Measurements from ENCODE around the gene TMEM43.

Gene TMEM43

DNA sequence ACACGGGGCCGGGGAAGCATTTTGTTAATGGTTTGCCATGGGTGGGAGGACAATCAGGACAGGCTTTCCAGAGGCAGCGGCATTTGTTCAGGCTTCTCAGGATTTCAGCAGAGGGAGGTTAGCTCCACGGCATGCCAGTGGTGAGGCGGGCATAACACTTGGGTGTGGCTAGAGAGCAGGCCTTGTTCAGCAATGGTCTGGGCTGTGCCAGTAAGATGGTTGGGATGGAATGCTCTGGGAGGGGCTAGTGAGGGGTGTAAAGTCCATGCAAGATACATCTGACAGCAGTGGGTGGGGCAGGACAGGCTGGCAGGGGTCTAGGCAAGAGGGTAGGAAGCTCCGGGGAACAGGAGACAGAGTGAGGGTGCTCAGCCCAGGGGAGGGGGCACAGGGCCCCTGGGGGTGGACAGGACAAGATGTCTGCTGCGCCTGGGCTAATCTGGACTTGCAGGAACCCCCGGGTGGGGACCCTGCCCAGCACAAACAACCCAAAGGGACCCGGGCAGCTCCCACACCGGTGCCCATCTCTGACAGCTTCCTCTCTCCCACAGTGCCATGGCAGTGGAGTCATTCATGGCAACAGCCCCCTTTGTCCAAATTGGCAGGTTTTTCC, 8.4 kb downstream of the TMEM43 start:
- ATAC-seq (ENCODE audit: insufficient read depth, low read depth) (no peak), DNase-seq (no peak)
- Histone ChIP-seq H3K79me2 (ENCODE audit: insufficient read depth, low read length) (peaks cover 8% of the 10 kb centered on the region), H3K9me3 (ENCODE audit: insufficient read depth, low read length, severe bottlenecking) (no peaks in the 10 kb centered on the region), H3K27ac (ENCODE audit: low read length) (no peak overlapping the region), H3K4me3 (ENCODE audit: low read depth in 1 of 2, low read length in 2 of 2) (no peak overlapping the region), H3K4me2 (ENCODE audit: insufficient read depth, low read length) (no peak overlapping the region), H2AFZ (ENCODE audit: low read depth, low read length) (no peak overlapping the region), H4K20me1 (ENCODE audit: insufficient read depth, low read length) (peaks cover 15% of the 10 kb centered on the region; the same call in 1 of the 2 replicates), H3K36me3 (ENCODE audit: insufficient read depth, low read length) (peaks cover 94% of the 10 kb centered on the region), H3K4me1 (ENCODE audit: insufficient read depth, low read length) (no peaks in the 10 kb centered on the region), H3K27me3 (ENCODE audit: insufficient read depth, low read length, poor library complexity) (no peaks in the 10 kb centered on the region), H3K9ac (ENCODE audit: low read depth, low read length) (no peak overlapping the region)
- TF ChIP-seq EZH2 (IDR thresholded peaks at IDR 0.05; ENCODE audit: borderline replicate concordance, low read depth, low read length, severe bottlenecking), result no peak

DNA sequence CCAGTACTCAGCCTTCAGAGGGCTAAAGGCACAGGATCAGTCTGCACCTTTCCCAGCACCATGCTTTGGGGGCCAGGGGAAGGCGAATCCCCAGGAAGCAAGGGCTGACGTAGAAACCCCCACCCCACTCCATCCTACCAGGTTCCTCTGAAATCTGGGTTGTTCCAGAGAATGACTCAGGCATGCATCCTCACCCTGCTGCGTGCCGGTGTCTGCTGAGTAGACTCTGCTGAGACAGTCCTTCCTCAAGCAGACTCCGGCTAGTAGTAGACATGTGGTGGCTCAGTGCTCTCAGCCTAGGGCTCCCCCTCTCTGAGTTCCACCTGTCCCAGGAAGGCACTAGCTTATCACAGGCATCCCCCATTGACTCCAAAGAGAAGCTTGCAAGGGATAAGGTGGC, 9.0 kb downstream of the TMEM43 start:
- H3K4me1 ChIP-seq (ENCODE audit: insufficient read depth, low read length), result no peaks in the 10 kb centered on the region
- DNase-seq (no peak), ATAC-seq (ENCODE audit: insufficient read depth, low read depth) (no peak)
- peaks cover 11% of the 10 kb centered on the region; the same call in 1 of the 2 replicates for H4K20me1 ChIP-seq (ENCODE audit: insufficient read depth, low read length)
- H3K27ac ChIP-seq (ENCODE audit: low read length), result no peak overlapping the region
- peaks cover 2% of the 10 kb centered on the region; the same call in 1 of the 2 replicates for H3K79me2 ChIP-seq (ENCODE audit: insufficient read depth, low read length)
- no peak overlapping the region for H3K9ac ChIP-seq (ENCODE audit: low read depth, low read length)
- no peaks in the 10 kb centered on the region for H3K9me3 ChIP-seq (ENCODE audit: insufficient read depth, low read length, severe bottlenecking)
- H3K4me3 ChIP-seq (ENCODE audit: low read depth in 1 of 2, low read length in 2 of 2), result no peak overlapping the region
- no peak overlapping the region for H3K4me2 ChIP-seq (ENCODE audit: insufficient read depth, low read length)
- TF ChIP-seq, protein P1, sequence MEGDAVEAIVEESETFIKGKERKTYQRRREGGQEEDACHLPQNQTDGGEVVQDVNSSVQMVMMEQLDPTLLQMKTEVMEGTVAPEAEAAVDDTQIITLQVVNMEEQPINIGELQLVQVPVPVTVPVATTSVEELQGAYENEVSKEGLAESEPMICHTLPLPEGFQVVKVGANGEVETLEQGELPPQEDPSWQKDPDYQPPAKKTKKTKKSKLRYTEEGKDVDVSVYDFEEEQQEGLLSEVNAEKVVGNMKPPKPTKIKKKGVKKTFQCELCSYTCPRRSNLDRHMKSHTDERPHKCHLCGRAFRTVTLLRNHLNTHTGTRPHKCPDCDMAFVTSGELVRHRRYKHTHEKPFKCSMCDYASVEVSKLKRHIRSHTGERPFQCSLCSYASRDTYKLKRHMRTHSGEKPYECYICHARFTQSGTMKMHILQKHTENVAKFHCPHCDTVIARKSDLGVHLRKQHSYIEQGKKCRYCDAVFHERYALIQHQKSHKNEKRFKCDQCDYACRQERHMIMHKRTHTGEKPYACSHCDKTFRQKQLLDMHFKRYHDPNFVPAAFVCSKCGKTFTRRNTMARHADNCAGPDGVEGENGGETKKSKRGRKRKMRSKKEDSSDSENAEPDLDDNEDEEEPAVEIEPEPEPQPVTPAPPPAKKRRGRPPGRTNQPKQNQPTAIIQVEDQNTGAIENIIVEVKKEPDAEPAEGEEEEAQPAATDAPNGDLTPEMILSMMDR (IDR thresholded peaks at IDR 0.05; ENCODE audit: borderline replicate concordance, extremely low read depth, low read length, poor library complexity, severe bottlenecking), result no peak
- no peak for TF ChIP-seq EZH2 (IDR thresholded peaks at IDR 0.05; ENCODE audit: borderline replicate concordance, low read depth, low read length, severe bottlenecking)
- H2AFZ ChIP-seq (ENCODE audit: low read depth, low read length), result no peak overlapping the region
- peaks cover 94% of the 10 kb centered on the region for H3K36me3 ChIP-seq (ENCODE audit: insufficient read depth, low read length)
- H3K27me3 ChIP-seq (ENCODE audit: insufficient read depth, low read length, poor library complexity), result no peaks in the 10 kb centered on the region

DNA sequence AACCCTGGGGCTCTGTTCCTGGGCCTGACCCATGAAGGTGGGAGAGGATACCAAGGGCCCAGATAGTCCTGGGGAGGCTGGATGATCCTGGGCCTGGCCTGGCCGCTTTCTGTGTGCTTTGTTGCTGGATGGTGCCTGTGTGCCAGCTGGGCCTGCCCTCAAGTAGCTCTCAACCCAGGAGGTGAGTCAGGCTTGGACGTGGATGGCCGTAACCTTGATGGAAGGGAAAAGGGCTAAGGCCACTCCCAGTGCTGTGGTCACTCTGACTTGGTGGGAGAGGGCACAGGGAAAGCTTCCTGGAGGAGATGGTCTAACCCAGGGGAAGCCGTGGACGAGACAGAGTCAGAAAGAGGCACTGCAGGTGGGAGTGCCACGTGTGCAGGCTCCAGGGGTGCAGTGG, 9.4 kb downstream of the TMEM43 start:
- TF ChIP-seq, protein P1 (IDR thresholded peaks at IDR 0.05; ENCODE audit: borderline replicate concordance, extremely low read depth, low read length, poor library complexity, severe bottlenecking), result no peak
- TF ChIP-seq EZH2 (IDR thresholded peaks at IDR 0.05; ENCODE audit: borderline replicate concordance, low read depth, low read length, severe bottlenecking), result no peak
- Histone ChIP-seq H3K36me3 (ENCODE audit: insufficient read depth, low read length) (peaks cover 96% of the 10 kb centered on the region), H3K9ac (ENCODE audit: low read depth, low read length) (no peak overlapping the region), H3K27me3 (ENCODE audit: insufficient read depth, low read length, poor library complexity) (no peaks in the 10 kb centered on the region), H3K79me2 (ENCODE audit: insufficient read depth, low read length) (no peaks in the 10 kb centered on the region), H3K27ac (ENCODE audit: low read length) (no peak overlapping the region), H2AFZ (ENCODE audit: low read depth, low read length) (no peak overlapping the region), H3K4me1 (ENCODE audit: insufficient read depth, low read length) (no peaks in the 10 kb centered on the region), H3K4me3 (ENCODE audit: low read depth in 1 of 2, low read length in 2 of 2) (no peak overlapping the region), H3K4me2 (ENCODE audit: insufficient read depth, low read length) (no peak overlapping the region), H3K9me3 (ENCODE audit: insufficient read depth, low read length, severe bottlenecking) (no peaks in the 10 kb centered on the region), H4K20me1 (ENCODE audit: insufficient read depth, low read length) (0 out of 2 replicates have a peak, but pooled peaks cover 9% of the 10 kb centered on the region)
- DNase-seq, result no peak
- ATAC-seq (ENCODE audit: insufficient read depth, low read depth), result no peak

DNA sequence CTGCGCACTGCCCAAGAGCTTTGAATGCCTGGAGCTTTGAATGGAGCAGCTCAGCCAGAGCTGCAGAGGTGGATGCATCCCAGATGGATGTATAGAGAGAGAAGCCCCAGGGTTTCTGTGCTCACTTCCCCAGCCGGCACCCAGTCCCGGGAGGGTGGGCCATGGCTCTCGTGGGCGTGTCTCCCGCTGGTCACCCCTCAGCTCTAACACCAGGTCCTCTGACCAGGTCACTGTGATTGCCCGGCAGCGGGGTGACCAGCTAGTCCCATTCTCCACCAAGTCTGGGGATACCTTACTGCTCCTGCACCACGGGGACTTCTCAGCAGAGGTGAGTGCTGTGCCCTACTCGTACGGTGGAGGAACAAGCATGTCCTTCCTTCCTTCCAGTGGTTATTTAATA, 10.7 kb downstream of the TMEM43 start:
- no peak overlapping the region for H3K4me2 ChIP-seq (ENCODE audit: insufficient read depth, low read length)
- no peaks in the 10 kb centered on the region for H3K79me2 ChIP-seq (ENCODE audit: insufficient read depth, low read length)
- DNase-seq, result no peak
- no peaks in the 10 kb centered on the region for H3K27me3 ChIP-seq (ENCODE audit: insufficient read depth, low read length, poor library complexity)
- no peak overlapping the region for H3K9ac ChIP-seq (ENCODE audit: low read depth, low read length)
- no peak for ATAC-seq (ENCODE audit: insufficient read depth, low read depth)
- no peak overlapping the region for H2AFZ ChIP-seq (ENCODE audit: low read depth, low read length)
- H3K4me3 ChIP-seq (ENCODE audit: low read depth in 1 of 2, low read length in 2 of 2), result no peak overlapping the region
- no peaks in the 10 kb centered on the region for H3K9me3 ChIP-seq (ENCODE audit: insufficient read depth, low read length, severe bottlenecking)
- H3K4me1 ChIP-seq (ENCODE audit: insufficient read depth, low read length), result no peaks in the 10 kb centered on the region
- no peak overlapping the region for H3K27ac ChIP-seq (ENCODE audit: low read length)
- 0 out of 2 replicates have a peak, but pooled peaks cover 9% of the 10 kb centered on the region for H4K20me1 ChIP-seq (ENCODE audit: insufficient read depth, low read length)
- TF ChIP-seq, protein P1 (IDR thresholded peaks at IDR 0.05; ENCODE audit: borderline replicate concordance, extremely low read depth, low read length, poor library complexity, severe bottlenecking), result no peak
- TF ChIP-seq EZH2 (IDR thresholded peaks at IDR 0.05; ENCODE audit: borderline replicate concordance, low read depth, low read length, severe bottlenecking), result no peak
- H3K36me3 ChIP-seq (ENCODE audit: insufficient read depth, low read length), result peaks cover 91% of the 10 kb centered on the region
